HG03025 (cell line): ENCODE results near the gene ADNP.

Experiments used
- ATAC-seq: cut with Tn5 transposase; IDR thresholded peaks from one replicate; pipeline ENCODE4 v1.9.1; 2021; ENCODE audit warnings: mild to moderate bottlenecking, moderate library complexity; ENCODE audit not compliant: unreplicated experiment, low FRiP score

ADNP gene

GRCh38 chr20:50874758-50875665 is 56.2 kb downstream of the ADNP start:
- no peak for ATAC-seq

GRCh38 chr20:50874111-50874757 is 57.0 kb downstream of the ADNP start:
- ATAC-seq = no peak

DNA sequence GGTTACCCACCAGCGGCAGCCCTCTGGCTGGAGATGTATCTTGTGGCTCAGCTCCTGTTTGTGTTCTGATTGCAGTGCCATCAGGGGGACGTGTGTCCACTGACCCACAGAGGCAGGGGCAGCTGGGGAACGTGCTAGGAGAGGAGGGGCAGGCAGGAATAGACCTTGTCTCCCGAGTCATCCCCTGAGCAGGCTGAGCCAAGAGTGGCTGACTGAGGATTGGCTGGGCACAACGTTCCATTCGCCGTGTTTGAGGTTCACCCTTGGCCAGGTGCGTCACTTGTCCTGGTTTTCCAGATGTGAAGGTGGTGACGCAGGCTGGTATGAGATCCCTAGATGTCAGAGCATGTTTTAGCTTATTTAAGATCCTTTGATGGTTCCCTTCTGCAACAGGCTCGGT is 57.7 kb downstream of the ADNP start:
- no peak for ATAC-seq

- no peak for ATAC-seq
Measured at GRCh38 chr20:50872560-50873425, 58.4 kb downstream of the ADNP start.

DNA sequence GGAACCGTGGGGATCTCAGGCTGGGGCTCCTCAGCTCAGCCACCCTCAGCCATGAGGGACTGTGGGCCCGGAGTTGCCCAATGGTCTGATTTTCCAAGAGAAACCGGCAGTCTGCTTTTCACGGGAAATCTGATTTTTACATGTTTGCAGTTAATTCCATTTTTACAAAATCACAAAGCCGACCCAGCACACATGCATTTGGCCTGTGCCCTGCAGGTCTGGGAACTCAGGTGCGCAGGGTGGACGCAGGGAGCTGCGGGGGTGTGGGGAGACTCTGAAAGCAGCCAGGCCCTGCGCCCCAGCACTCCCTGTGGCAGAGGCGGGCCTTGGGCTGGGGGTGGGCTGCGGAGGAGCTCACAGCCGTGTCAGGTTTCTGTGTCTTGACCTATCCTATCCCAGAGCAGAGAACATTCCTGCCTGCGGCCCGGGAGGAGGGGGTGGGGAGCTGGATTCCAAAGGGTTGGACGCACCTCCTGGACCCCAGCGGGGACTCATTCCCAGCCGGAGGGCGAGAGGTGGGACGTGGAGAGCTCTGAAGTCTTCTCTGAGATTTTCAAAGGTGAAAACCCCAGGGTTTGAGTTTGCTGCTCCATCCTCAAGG is 60.6 kb downstream of the ADNP start:
- ATAC-seq = no peak

- no peak for ATAC-seq
Measured at GRCh38 chr20:50868509-50869495, 62.4 kb downstream of the ADNP start.

DNA sequence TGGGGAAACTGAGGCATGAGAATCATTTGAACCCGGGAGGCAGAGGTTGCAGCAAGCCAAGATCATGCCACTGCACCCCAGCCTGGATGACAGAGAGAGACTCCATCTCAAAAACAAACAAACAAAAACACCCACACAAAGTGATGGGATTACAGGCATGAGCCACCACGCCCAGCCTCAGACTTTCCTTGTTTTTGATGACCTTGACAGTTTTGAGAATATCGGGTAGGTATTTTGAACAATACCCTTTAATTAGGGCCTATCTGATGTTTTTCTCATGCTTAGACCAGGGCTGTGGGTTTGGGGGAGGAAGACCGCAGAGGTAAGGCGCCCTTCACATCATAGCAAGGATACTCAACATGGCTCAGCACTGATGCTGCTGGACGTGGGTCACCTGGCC is 63.4 kb downstream of the ADNP start:
- no peak for ATAC-seq

DNA sequence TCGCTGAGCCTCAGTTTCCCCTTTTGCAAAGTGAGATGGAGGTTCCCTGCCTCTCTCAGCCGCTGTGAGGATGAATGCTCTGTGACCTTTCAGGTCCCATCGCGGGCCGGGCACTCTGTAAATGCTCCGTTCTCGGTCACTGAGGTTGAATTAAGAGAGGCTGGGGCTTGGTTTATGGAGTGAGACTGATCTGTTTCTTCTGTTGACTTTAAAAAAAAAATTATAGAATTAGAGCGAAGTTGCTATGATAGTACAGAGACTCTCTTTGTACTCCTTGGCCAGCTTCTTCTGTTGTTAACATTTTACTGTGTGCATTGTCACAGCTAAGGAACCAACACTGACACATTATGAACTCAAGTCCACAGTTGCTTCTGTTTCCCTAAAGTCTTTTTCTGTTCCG is 64.4 kb downstream of the ADNP start:
- ATAC-seq = no peak

- no peak for ATAC-seq
Measured at GRCh38 chr20:50866036-50866685, 65.1 kb downstream of the ADNP start.

GRCh38 chr20:50865591-50865990 is 65.6 kb downstream of the ADNP start:
- no peak for ATAC-seq

GRCh38 chr20:50865114-50865513 is 66.1 kb downstream of the ADNP start:
- ATAC-seq = no peak

GRCh38 chr20:50862546-50862945 is 68.7 kb downstream of the ADNP start:
- ATAC-seq = no peak

DNA sequence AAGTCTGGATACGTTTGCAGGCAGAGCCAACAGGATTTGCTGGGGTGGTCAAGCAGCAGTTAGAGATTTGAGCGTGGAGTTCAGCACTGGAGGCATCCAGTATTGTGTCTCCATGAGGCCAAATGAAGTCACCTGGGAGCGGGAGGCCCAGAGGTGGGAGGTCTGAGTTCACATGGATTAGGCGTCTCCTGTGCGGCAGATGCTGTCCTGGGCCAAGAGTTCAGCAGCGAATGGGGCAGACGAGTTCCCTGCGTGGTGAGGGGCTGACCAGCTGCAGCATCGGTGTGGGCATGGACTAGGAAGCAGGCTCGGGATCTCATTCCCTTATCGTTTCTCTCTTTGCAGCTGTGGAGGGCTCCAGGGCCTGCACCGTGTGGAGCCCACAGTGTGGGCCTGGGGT is 70.2 kb downstream of the ADNP start:
- no peak for ATAC-seq

DNA sequence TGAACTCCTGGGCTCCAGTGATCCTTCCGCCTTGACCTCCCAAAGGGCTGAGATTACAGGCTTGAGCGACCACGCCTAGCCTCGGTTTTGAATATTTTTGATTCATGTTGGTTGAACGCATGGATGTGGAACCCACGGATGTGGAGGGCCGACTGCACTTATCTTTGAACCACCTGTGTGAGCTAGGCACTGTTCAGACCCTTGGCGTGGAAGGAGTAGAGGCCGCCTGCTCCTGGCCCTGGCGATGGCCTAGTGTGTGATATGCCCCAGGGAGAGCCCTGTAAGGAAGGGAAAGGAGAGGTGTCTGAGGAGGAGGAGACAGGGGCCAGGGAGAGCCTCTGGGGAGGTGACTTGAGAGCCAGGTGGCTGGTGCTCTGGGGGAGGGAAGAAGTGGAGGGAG is 72.1 kb downstream of the ADNP start:
- ATAC-seq = no peak

GRCh38 chr20:50858525-50858924 is 72.7 kb downstream of the ADNP start:
- no peak for ATAC-seq

DNA sequence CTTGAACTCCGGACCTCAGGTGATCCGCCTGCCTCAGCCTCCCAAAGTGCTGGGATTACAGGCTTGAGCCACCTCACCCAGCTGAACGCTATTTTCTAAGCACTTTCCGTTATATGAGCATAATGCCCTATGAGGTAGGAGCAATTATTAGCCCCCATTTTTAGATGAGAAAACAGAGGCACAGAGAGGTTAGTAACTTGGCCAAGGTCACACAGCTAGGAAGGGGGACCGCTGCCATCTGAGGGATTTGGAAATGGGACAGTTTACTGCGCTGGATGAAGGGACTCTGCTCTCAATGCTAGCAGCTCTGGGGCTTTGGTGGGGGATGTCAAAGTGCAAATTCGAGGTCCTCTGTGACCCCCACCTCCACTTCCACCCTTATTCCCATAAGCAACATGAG is 73.9 kb downstream of the ADNP start:
- ATAC-seq = no peak

DNA sequence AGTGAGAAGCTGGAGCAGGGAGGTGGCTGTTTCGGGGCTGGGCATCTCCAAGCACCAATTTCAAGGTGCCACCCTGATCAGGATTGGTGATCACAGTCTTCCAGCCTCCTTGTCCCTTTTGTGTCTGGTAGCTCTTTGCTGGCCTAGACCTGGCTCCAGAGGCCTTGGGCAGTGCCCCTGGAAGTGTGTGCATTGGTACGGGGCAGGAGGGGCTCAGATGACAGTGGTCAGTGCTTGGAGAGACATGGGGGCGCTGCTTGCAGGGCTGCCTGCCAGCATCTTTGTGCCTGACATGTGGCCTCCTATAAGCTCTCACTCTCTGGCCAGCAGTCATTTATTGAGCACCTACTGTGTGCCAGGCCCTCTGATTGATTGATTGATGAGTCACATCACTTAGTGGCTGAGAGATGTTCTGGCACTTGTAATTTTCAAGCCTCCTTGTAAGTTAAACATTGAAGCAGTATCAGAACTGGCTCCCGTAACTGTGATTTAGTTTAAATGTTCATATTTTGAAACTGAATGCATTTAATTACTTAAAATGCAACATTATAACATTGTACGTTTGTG is 74.7 kb downstream of the ADNP start:
- ATAC-seq = no peak
